Kidney epithelial cell (primary cell): Measurements from ENCODE around the gene TRAPPC12. TPM values are rescaled to one million over a fixed set of nuclear protein-coding genes. Genes with fewer than 3 reads are reported as not detected.

ENCODE experiments used
- DNase-seq: peaks from one replicate; pipeline ENCODE4 v3.0.0-alpha.2; 2010; ENCODE audit warnings: low read depth
- H3K27me3 ChIP-seq: 2 replicates; pipeline ENCODE4 v1.6.0; 2011; ENCODE audit warnings: low read length; ENCODE audit not compliant: control insufficient read depth, insufficient read depth
- H3K36me3 ChIP-seq: 2 replicates; pipeline ENCODE4 v1.5.1; 2011; ENCODE audit warnings: low read length; ENCODE audit not compliant: control insufficient read depth, insufficient read depth
- H3K4me3 ChIP-seq: 2 replicates; pipeline ENCODE4 v1.5.1; 2011; ENCODE audit warnings: low read depth, mild to moderate bottlenecking, control low read depth, low read length
- total RNA-seq: library from RNA; depleted of rRNA; stranded (reverse); fragments of >200 nt; gene quantifications from 2 replicates; pipeline ENCODE4 v1.2.3, GENCODE V29; 2015
- TF ChIP-seq, protein P1 (sequence below): IDR thresholded peaks from 2 replicates; pipeline ENCODE4 v1.5.1; 2011; ENCODE audit warnings: mild to moderate bottlenecking, moderate library complexity, low read length, control low read depth, inconsistent platforms; ENCODE audit not compliant: insufficient read depth, poor library complexity, severe bottlenecking

The TRAPPC12 gene
- total RNA-seq, 1 donor from 2014 or later = 47.7 TPM

DNA sequence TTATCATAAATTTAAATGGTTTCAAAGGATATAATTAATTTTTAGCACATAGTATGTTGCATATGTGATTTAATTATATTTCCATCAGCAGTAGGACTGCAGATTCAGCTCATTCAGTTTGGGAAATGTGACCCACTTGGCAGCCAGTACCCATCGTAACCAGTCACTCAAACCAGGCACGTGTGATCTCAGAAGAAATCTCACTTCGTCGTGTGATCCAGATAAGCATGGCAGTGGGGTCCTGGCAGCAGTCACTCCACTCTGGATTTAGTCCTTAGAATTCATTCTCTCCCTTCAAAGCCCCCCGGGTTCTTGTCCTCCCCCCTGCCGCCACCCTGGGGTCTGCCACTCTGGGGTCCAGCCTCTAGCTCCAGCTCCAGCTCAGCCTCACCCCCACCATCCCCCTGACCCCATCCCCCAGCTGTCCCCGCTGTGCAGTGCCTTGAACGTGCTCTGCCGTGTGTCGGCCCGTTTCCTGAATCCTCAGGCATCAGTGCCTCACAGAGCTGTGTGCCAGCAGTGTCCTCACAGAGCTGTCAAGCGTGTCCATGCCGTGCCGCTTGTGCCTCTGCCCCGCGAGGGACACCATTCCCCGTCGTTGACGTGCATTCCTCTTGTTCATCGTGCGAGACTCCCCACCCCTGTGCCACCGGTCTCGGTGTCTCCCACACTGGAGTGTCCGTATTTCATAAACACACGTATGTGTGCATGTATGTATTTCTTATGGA is 34.8 kb downstream of the TRAPPC12 start:
- DNase-seq = no peak
- Histone ChIP-seq H3K4me3 (no peak overlapping the region), H3K27me3 (no peaks in the 10 kb centered on the region), H3K36me3 (no peaks in the 10 kb centered on the region)
- TF ChIP-seq, protein P1, sequence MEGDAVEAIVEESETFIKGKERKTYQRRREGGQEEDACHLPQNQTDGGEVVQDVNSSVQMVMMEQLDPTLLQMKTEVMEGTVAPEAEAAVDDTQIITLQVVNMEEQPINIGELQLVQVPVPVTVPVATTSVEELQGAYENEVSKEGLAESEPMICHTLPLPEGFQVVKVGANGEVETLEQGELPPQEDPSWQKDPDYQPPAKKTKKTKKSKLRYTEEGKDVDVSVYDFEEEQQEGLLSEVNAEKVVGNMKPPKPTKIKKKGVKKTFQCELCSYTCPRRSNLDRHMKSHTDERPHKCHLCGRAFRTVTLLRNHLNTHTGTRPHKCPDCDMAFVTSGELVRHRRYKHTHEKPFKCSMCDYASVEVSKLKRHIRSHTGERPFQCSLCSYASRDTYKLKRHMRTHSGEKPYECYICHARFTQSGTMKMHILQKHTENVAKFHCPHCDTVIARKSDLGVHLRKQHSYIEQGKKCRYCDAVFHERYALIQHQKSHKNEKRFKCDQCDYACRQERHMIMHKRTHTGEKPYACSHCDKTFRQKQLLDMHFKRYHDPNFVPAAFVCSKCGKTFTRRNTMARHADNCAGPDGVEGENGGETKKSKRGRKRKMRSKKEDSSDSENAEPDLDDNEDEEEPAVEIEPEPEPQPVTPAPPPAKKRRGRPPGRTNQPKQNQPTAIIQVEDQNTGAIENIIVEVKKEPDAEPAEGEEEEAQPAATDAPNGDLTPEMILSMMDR = no peak

DNA sequence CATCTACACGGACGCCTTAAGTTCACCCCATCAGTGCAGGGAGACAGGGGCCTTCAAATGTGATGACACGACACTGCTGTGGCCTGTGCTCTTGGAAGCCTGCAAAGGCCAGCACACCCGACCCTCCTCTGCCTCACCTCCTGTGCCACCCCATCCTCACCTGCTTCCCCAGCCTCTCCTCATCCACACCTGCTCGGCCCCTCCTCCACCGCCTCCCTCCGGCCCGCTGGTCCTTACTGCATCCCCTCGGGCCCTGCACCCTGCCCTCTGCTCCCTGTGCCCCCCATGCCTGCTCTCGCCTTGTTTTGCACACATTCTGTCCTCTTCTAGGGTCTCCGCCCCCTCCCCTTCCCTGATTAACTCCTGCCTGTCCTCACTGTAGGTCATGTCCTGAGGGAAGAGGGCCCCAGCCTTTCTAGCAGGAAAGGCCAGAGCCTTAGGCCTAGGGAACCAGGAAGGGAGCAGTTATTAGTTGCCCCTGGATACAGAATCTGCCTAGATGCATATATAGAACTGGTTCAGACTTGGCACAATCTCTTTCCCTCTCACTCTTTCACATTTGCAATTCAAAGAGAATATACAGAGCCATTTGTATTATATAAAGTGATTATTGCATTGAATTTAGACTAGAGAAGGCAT is 39.4 kb downstream of the TRAPPC12 start:
- DNase-seq = no peak
- Histone ChIP-seq H3K4me3 (no peak overlapping the region), H3K36me3 (no peaks in the 10 kb centered on the region)

DNA sequence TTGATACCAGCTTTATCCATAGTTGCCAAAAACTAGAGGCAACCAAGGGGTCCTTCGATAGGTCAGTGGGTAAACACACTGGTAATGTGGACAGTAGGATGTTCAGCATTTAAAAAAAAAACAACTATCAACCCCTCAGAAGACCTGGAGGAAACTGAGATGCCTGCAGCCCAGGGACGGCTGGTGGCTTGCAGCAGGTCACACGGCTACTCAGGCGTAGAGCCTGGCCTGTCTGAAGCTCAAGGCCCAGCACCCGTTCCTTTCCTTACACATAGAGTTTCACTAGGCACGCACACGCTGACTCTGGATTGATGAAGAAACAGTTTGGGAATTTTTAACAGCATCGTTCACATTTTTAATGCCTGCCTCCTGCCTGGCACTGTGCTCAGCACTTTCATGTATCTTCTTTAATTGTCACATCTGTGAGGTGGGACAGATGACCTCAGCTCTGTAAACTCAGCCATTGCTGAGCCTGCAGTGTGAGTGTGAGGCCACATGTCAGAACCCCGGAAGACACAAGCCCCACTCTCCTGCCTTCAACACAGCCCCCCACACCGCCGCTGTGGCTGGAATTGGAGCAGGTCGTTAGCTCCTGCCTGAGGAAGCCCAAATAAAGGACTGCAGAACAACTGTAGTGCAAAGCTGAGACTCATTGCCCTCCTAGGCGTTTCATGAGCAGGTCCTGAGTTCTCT is 40.7 kb downstream of the TRAPPC12 start:
- Histone ChIP-seq H3K4me3 (no peak overlapping the region), H3K27me3 (no peaks in the 10 kb centered on the region), H3K36me3 (no peaks in the 10 kb centered on the region)
- TF ChIP-seq, protein P1 = no peak
- no peak for DNase-seq

More for the DNA sequence above, 39.4 kb downstream of the TRAPPC12 start:
- no peaks in the 10 kb centered on the region for H3K27me3 ChIP-seq
- TF ChIP-seq, protein P1 = no peak

DNA sequence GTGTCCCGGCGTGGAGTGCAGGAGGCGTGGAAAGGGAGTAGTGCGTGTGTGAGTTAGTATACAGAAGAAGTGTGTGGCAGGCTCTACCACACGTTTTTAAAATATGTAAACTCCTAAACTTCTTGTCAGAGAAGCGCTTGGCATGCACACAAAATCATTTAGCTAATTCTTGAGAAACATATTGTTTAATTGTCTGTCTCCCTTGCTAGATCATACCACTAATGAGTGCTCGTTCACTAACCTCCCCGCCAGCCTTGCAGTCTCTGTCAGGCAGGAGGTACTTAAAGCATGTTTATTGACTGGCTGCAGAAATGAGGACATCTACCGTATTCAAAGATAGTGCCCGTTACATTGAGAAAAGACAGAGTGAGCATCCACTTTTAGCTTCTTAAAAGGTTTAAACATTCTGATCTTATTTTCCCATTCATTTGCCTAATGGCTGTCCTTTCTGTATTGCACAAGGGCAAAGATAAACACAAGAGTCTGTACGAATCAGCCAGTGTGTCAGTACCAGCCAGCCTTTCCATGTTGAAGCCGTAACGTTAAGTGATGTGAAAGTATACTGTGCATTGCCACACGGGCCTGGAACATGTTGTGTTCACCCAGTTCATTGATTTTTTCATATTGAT is 41.4 kb downstream of the TRAPPC12 start:
- no peak for DNase-seq
- H3K4me3 ChIP-seq = no peak overlapping the region
- H3K36me3 ChIP-seq = no peaks in the 10 kb centered on the region
- H3K27me3 ChIP-seq = no peaks in the 10 kb centered on the region
- TF ChIP-seq, protein P1 = no peak

DNA sequence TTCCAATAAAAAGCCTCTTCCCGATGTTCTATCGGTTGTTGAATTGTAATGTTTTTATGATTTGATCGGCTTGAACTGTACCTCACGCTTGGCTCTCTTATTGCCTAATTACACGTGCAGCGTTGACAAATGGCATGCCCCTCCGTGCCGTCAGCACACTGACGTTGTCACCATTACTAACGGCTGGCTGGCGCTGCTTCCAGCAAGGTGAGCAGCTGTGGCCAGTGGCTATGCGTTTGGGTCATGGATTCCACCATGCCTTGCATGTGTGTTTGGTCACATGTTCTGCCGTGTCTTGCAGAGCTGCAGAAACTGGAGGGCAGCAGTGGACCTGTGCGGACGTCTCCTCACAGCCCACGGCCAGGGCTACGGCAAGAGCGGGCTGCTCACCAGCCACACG is 42.1 kb downstream of the TRAPPC12 start:
- TF ChIP-seq, protein P1 = no peak
- no peak overlapping the region for H3K4me3 ChIP-seq
- no peak for DNase-seq
- H3K27me3 ChIP-seq = no peaks in the 10 kb centered on the region
- no peaks in the 10 kb centered on the region for H3K36me3 ChIP-seq
